ENCODE data around the gene MED31. TPM values are rescaled to one million over a fixed set of nuclear protein-coding genes. Genes with fewer than 3 reads are reported as not detected.

Gene MED31
- total and polyA plus RNA-seq, 2 donors from 2014 or later: 15.9 to 21.0 TPM

DNA sequence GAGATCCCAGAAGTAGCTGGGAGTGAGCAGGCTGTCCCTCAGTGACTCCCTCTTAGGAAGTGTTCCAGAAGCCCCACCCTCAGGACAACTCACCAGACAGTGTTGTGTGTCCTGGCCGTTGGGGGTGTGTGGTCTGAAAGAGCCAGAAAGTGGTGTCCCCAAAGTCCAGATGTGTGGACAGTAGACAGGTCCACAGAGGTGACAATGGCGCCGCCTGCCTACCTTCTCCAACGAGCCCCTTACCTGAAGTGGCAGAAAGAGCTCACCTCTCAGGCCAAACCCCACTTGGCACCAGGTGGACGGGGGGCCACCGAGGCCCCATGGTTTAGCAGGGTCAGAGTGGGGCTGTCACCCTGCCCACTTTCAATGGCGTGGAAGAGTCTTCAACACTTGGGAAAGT, 20.0 kb upstream of the MED31 start:
- Histone ChIP-seq H3K36me3 (ENCODE audit: control insufficient read depth in 2 of 3, insufficient read depth in 3 of 3, low read length in 3 of 3) (no peaks in the 10 kb centered on the region), H3K4me3 (ENCODE audit: low read length in 3 of 3) (no peak overlapping the region), H3K9ac (ENCODE audit: low read length in 3 of 3) (no peak overlapping the region), H3K27me3 (ENCODE audit: control insufficient read depth, insufficient read depth, low read length) (no peaks in the 10 kb centered on the region), H3K4me1 (ENCODE audit: control insufficient read depth in 2 of 3, insufficient read depth in 2 of 3, low read depth in 1 of 3, low read length in 3 of 3) (no peaks in the 10 kb centered on the region), H3K9me3 (ENCODE audit: control insufficient read depth in 2 of 3, insufficient read depth in 1 of 3, low read length in 3 of 3) (no peaks in the 10 kb centered on the region), H3K27ac (ENCODE audit: low read depth in 2 of 2, low read length in 2 of 2) (no peak overlapping the region)
- intact Hi-C loops (cut with DNase I): loop anchor here (10.0 kb wide), 2 partner anchors 153 to 333 kb away; no protein-coding TSS in a partner anchor
- FAIRE-seq (no peak), DNase-seq (no peak)
- TF ChIP-seq, protein P1, sequence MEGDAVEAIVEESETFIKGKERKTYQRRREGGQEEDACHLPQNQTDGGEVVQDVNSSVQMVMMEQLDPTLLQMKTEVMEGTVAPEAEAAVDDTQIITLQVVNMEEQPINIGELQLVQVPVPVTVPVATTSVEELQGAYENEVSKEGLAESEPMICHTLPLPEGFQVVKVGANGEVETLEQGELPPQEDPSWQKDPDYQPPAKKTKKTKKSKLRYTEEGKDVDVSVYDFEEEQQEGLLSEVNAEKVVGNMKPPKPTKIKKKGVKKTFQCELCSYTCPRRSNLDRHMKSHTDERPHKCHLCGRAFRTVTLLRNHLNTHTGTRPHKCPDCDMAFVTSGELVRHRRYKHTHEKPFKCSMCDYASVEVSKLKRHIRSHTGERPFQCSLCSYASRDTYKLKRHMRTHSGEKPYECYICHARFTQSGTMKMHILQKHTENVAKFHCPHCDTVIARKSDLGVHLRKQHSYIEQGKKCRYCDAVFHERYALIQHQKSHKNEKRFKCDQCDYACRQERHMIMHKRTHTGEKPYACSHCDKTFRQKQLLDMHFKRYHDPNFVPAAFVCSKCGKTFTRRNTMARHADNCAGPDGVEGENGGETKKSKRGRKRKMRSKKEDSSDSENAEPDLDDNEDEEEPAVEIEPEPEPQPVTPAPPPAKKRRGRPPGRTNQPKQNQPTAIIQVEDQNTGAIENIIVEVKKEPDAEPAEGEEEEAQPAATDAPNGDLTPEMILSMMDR (IDR thresholded peaks at IDR 0.05; ENCODE audit: borderline replicate concordance, extremely low read depth, insufficient read depth): no peak

DNA sequence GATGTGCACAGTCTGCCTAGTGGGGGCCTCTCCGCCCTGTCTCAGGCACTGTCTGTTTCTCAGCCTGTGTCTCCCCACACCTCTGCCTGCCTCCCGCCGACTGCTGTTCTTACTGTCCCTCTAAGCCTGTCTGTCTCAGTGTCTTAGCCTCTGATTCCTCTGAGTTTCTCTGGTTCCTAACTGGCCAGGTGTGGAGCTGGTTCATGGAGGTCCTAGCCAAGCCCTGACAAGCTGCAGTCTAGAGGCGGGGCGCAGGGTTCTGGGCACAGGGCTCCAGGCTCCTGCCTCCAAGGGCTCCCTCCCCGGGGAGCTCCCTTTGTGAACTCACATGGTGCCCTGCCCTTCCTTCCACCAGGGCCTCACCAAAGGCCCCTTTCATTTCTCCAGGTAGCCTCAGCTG, 19.6 kb upstream of the MED31 start:
- TF ChIP-seq, protein P1 (IDR thresholded peaks at IDR 0.05; ENCODE audit: borderline replicate concordance, extremely low read depth, insufficient read depth): no peak
- no peak for FAIRE-seq
- no peaks in the 10 kb centered on the region for H3K27me3 ChIP-seq (ENCODE audit: control insufficient read depth, insufficient read depth, low read length)
- H3K27ac ChIP-seq (ENCODE audit: low read depth in 2 of 2, low read length in 2 of 2): no peak overlapping the region
- no peaks in the 10 kb centered on the region for H3K36me3 ChIP-seq (ENCODE audit: control insufficient read depth in 2 of 3, insufficient read depth in 3 of 3, low read length in 3 of 3)
- no peak overlapping the region for H3K4me3 ChIP-seq (ENCODE audit: low read length in 3 of 3)
- H3K4me1 ChIP-seq (ENCODE audit: control insufficient read depth in 2 of 3, insufficient read depth in 2 of 3, low read depth in 1 of 3, low read length in 3 of 3): no peaks in the 10 kb centered on the region
- intact Hi-C loops (cut with DNase I): loop anchor here (10.0 kb wide), 2 partner anchors 154 to 334 kb away; no protein-coding TSS in a partner anchor
- no peak for DNase-seq
- no peak overlapping the region for H3K9ac ChIP-seq (ENCODE audit: low read length in 3 of 3)
- H3K9me3 ChIP-seq (ENCODE audit: control insufficient read depth in 2 of 3, insufficient read depth in 1 of 3, low read length in 3 of 3): no peaks in the 10 kb centered on the region

DNA sequence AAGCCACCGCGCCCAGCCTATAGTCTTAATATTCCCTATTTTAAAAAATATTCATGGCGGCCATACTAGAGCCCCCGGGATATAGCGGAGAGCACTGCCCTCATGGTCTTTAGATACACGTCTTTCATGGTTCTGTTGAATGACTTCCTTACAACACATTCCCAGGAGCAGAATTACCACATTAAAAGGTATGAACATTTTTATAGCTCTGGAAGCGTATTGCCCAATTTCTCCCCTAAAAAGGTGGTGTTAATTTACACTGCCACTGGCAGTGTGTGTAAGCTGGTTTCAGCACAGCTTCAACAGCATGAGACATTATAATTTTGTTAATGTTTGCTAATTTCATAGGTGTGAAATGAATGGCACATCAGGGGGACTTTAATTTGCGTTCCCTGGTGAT, 19.2 kb upstream of the MED31 start:
- TF ChIP-seq, protein P1 (IDR thresholded peaks at IDR 0.05; ENCODE audit: borderline replicate concordance, extremely low read depth, insufficient read depth): no peak
- Histone ChIP-seq H3K9ac (ENCODE audit: low read length in 3 of 3) (no peak overlapping the region), H3K36me3 (ENCODE audit: control insufficient read depth in 2 of 3, insufficient read depth in 3 of 3, low read length in 3 of 3) (no peaks in the 10 kb centered on the region), H3K9me3 (ENCODE audit: control insufficient read depth in 2 of 3, insufficient read depth in 1 of 3, low read length in 3 of 3) (no peaks in the 10 kb centered on the region), H3K27ac (ENCODE audit: low read depth in 2 of 2, low read length in 2 of 2) (no peak overlapping the region), H3K4me1 (ENCODE audit: control insufficient read depth in 2 of 3, insufficient read depth in 2 of 3, low read depth in 1 of 3, low read length in 3 of 3) (no peaks in the 10 kb centered on the region), H3K27me3 (ENCODE audit: control insufficient read depth, insufficient read depth, low read length) (no peaks in the 10 kb centered on the region), H3K4me3 (ENCODE audit: low read length in 3 of 3) (no peak overlapping the region)
- no peak for FAIRE-seq
- intact Hi-C loops (cut with DNase I): loop anchor here (10.0 kb wide), 2 partner anchors 154 to 334 kb away; no protein-coding TSS in a partner anchor
- no peak for DNase-seq

Measured in kidney (tissue), 14 donors.